Measurements from ENCODE around the gene PLCB1. TPM values are rescaled to one million over a fixed set of nuclear protein-coding genes. Genes with fewer than 3 reads are reported as not detected.

Gene PLCB1
- total RNA-seq, 6 experiments from 2014 or later: 17.2 to 25.7 (median 23.1) TPM

GRCh38 chr20:8562356-8562755 is 430.3 kb downstream of the PLCB1 start:
- Mint-ChIP-seq H3K4me1 (ENCODE audit: low read depth) (peaks cover 13% of the 10 kb centered on the region), H3K36me3 (ENCODE audit: low read depth) (peaks cover 23% of the 10 kb centered on the region), H3K27ac (no peak overlapping the region), H3K27me3 (ENCODE audit: insufficient read depth) (0 out of 2 replicates have a peak, but pooled peaks cover 2% of the 10 kb centered on the region), H3K9me3 (peaks cover 16% of the 10 kb centered on the region; the same call in 1 of the 2 replicates), H3K4me3 (no peak overlapping the region)
- TF ChIP-seq, protein P1, sequence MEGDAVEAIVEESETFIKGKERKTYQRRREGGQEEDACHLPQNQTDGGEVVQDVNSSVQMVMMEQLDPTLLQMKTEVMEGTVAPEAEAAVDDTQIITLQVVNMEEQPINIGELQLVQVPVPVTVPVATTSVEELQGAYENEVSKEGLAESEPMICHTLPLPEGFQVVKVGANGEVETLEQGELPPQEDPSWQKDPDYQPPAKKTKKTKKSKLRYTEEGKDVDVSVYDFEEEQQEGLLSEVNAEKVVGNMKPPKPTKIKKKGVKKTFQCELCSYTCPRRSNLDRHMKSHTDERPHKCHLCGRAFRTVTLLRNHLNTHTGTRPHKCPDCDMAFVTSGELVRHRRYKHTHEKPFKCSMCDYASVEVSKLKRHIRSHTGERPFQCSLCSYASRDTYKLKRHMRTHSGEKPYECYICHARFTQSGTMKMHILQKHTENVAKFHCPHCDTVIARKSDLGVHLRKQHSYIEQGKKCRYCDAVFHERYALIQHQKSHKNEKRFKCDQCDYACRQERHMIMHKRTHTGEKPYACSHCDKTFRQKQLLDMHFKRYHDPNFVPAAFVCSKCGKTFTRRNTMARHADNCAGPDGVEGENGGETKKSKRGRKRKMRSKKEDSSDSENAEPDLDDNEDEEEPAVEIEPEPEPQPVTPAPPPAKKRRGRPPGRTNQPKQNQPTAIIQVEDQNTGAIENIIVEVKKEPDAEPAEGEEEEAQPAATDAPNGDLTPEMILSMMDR (IDR thresholded peaks at IDR 0.05): no peak
- DNase-seq: no peak

- no peak for DNase-seq
- Mint-ChIP-seq H3K27ac (no peak overlapping the region), H3K4me3 (no peak overlapping the region), H3K4me1 (ENCODE audit: low read depth) (peaks cover 6% of the 10 kb centered on the region; the same call in 1 of the 2 replicates), H3K36me3 (ENCODE audit: low read depth) (peaks cover 13% of the 10 kb centered on the region), H3K9me3 (peaks cover 12% of the 10 kb centered on the region; the same call in 1 of the 2 replicates), H3K27me3 (ENCODE audit: insufficient read depth) (no peaks in the 10 kb centered on the region)
- TF ChIP-seq, protein P1 (IDR thresholded peaks at IDR 0.05): no peak
These were observed 436.0 kb downstream of the PLCB1 start for GRCh38 chr20:8568075-8568474.

DNA sequence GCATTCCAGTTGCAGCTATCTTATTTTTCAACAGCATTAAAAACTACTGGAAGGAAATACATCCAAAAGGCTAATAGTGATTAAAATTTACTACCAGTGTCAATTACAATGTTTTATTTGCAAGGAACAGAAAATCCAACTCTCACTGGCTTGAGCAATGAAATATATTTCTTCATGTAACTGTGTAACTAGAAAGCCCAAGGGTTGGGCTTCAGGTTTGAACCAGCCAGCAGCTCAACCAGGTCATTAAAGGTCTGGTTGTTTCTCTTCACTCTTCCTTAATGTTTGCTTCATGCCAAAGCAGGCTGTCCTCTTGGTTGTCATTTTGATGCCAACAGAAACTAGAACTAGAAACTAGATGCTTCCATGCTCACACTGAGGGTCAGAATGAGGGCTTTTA is 437.7 kb downstream of the PLCB1 start:
- Mint-ChIP-seq H3K9me3 (peaks cover under 1% of the 10 kb centered on the region; the same call in 1 of the 2 replicates), H3K4me1 (ENCODE audit: low read depth) (peaks cover 6% of the 10 kb centered on the region; the same call in 1 of the 2 replicates), H3K36me3 (ENCODE audit: low read depth) (peaks cover under 1% of the 10 kb centered on the region; the same call in 1 of the 2 replicates), H3K4me3 (no peak overlapping the region), H3K27ac (no peak overlapping the region), H3K27me3 (ENCODE audit: insufficient read depth) (no peaks in the 10 kb centered on the region)
- TF ChIP-seq, protein P1 (IDR thresholded peaks at IDR 0.05): no peak
- DNase-seq: no peak

GRCh38 chr20:8571611-8572010 is 439.5 kb downstream of the PLCB1 start:
- H3K36me3 Mint-ChIP-seq (ENCODE audit: low read depth): no peaks in the 10 kb centered on the region
- no peaks in the 10 kb centered on the region for H3K9me3 Mint-ChIP-seq
- no peak overlapping the region; the same call in 1 of the 2 replicates for H3K4me3 Mint-ChIP-seq
- H3K4me1 Mint-ChIP-seq (ENCODE audit: low read depth): peaks cover 6% of the 10 kb centered on the region; the same call in 1 of the 2 replicates
- H3K27ac Mint-ChIP-seq: no peak overlapping the region
- no peak for DNase-seq
- no peaks in the 10 kb centered on the region for H3K27me3 Mint-ChIP-seq (ENCODE audit: insufficient read depth)
- TF ChIP-seq, protein P1 (IDR thresholded peaks at IDR 0.05): no peak

DNA sequence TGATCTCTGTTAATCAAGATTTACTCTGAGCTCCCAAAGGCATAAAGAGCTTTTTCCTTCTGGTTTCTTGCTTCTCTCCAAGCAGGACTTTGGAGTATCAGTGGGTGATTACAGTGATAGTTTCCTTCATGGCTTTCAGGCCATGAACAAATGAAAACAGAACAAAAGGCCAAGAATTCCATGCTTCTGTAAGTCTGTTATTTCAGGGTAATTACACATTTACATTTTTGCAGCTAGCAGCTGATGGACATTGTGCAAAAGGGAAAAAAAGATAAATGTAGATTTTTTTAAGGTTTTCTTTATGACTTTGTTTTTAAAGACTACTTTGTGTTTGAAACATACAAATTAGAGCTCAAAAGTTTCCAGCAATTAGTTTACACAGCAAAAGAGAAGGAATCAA is 441.6 kb downstream of the PLCB1 start:
- peaks cover 17% of the 10 kb centered on the region for H3K4me1 Mint-ChIP-seq (ENCODE audit: low read depth)
- TF ChIP-seq, protein P1 (IDR thresholded peaks at IDR 0.05): no peak
- no peaks in the 10 kb centered on the region for H3K36me3 Mint-ChIP-seq (ENCODE audit: low read depth)
- no peaks in the 10 kb centered on the region for H3K9me3 Mint-ChIP-seq
- no peak overlapping the region for H3K4me3 Mint-ChIP-seq
- H3K27ac Mint-ChIP-seq: no peak overlapping the region
- no peak for DNase-seq
- no peaks in the 10 kb centered on the region for H3K27me3 Mint-ChIP-seq (ENCODE audit: insufficient read depth)

Measured in HFFc6 (cell line).